Mesothelial cell of epicardium (in vitro differentiated cells): Measurements from ENCODE around the gene FLT4. TPM values are rescaled to one million over a fixed set of nuclear protein-coding genes. Genes with fewer than 3 reads are reported as not detected.

Experiments
- DNase-seq, 2 experiments: peaks; one replicate each; pipeline ENCODE4 v3.0.0; 2021; ENCODE audit warnings: low spot score in 2 of 2; ENCODE audit not compliant: unreplicated experiment in 2 of 2
- H3K27ac Mint-ChIP-seq: 2 replicates; pipeline ENCODE4 v1.8.0; 2021; ENCODE audit warnings: mixed read lengths
- H3K27me3 Mint-ChIP-seq: 2 replicates; pipeline ENCODE4 v1.8.0; 2021; ENCODE audit warnings: low read depth, mixed read lengths
- H3K36me3 Mint-ChIP-seq: 2 replicates; pipeline ENCODE4 v1.8.0; 2021; ENCODE audit warnings: mixed read lengths
- H3K4me1 Mint-ChIP-seq: 2 replicates; pipeline ENCODE4 v1.8.0; 2021; ENCODE audit warnings: mixed read lengths
- H3K4me3 Mint-ChIP-seq: 2 replicates; pipeline ENCODE4 v1.8.0; 2021; ENCODE audit warnings: mild to moderate bottlenecking, moderate library complexity, mixed read lengths
- H3K9me3 Mint-ChIP-seq: 2 replicates; pipeline ENCODE4 v1.8.0; 2021; ENCODE audit warnings: mixed read lengths
- total RNA-seq: library from RNA; stranded (reverse); gene quantifications from 3 replicates; pipeline ENCODE4 v1.2.1, GENCODE V29; 2021
- TF ChIP-seq, protein P1 (sequence below): fragments of 200-600 bp; sonication (generic); IDR thresholded peaks from one replicate; pipeline ENCODE4 v1.5.0; 2021; ENCODE audit warnings: antibody characterized with exemption; ENCODE audit not compliant: unreplicated experiment

FLT4 gene
- total RNA-seq, 1 donor from 2014 or later, result 1.8 TPM

DNA sequence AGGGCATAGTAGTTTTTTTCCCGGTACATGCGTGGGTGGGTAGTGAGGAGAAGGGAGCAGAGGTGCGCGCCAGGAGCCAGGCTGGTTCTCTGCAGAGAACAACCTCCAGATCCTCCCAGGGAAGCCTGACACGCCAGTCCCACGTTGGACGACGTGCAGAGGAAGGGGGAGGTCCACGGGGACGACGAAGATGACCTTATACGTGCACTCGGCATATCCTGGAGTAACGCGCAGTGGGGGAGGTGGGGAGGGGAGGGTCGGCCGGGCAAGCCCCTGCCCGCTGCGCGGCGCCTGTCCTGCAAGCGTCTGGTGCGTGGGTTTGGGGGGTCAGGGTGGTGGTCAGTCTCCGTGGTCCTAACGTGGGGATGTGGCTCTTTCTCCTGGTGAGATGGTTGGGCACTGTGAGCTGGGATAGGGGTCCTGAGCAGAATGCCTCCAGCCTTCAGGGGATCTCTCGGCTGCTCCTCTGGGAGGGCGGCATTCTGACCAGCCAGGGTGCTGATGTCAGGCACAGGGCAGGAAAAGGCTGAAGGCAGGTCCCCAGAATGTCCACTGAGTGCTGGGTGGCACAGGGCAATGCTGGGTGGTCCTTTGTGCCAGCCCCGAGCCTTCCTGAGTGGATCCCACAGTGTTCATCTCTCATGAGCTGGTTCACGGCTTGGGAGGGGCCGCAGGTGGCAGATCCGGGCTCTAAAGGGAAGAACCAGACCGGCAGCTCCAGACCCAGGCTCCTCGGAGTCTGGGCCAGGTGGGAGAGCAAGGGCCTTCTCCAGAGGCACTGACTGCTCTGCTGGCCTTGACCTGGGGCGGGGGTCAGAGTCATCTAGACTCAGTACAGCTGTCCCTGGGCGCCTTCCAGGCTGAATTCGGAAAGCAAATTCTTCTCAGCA is 47.6 kb downstream of the FLT4 start:
- Mint-ChIP-seq H3K4me3 (no peak overlapping the region), H3K4me1 (no peaks in the 10 kb centered on the region), H3K27me3 (peaks cover 8% of the 10 kb centered on the region)

DNA sequence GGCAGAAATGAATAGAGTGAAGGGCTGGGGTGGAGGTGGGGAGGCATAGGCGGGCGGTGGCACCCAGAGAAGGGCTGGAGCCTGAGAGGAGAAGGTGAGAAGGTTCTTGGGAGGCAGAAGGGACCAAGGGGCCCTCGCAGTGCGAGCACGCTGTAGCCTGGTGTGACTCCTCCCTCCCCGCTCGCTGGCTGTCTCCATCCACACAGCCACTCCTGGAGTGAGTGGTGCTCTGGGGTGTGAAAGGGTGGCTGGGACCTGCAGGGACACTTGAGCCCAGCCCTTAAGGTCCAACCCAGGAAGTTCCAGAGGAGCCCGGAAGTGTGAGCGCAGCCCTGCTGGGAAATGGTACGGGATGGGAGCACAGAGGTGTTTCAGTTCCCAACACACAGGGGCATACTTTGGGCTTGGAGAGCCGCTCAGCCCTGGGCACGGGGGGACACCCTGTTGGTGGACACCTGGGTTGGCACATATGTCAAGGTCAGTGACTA is 48.8 kb downstream of the FLT4 start:
- H3K27me3 Mint-ChIP-seq, result peaks cover 8% of the 10 kb centered on the region
- H3K27ac Mint-ChIP-seq, result no peak overlapping the region
- no peak overlapping the region for H3K4me3 Mint-ChIP-seq
- H3K36me3 Mint-ChIP-seq, result no peaks in the 10 kb centered on the region
- TF ChIP-seq, protein P1, sequence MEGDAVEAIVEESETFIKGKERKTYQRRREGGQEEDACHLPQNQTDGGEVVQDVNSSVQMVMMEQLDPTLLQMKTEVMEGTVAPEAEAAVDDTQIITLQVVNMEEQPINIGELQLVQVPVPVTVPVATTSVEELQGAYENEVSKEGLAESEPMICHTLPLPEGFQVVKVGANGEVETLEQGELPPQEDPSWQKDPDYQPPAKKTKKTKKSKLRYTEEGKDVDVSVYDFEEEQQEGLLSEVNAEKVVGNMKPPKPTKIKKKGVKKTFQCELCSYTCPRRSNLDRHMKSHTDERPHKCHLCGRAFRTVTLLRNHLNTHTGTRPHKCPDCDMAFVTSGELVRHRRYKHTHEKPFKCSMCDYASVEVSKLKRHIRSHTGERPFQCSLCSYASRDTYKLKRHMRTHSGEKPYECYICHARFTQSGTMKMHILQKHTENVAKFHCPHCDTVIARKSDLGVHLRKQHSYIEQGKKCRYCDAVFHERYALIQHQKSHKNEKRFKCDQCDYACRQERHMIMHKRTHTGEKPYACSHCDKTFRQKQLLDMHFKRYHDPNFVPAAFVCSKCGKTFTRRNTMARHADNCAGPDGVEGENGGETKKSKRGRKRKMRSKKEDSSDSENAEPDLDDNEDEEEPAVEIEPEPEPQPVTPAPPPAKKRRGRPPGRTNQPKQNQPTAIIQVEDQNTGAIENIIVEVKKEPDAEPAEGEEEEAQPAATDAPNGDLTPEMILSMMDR, result no peak
- no peaks in the 10 kb centered on the region for H3K4me1 Mint-ChIP-seq
- DNase-seq, result peak in 1 of 2 experiments; percentile 16
- H3K9me3 Mint-ChIP-seq, result no peaks in the 10 kb centered on the region

More for the DNA sequence above, 47.6 kb downstream of the FLT4 start:
- DNase-seq, result no peak
- Mint-ChIP-seq H3K27ac (no peak overlapping the region), H3K36me3 (no peaks in the 10 kb centered on the region), H3K9me3 (no peaks in the 10 kb centered on the region)
- TF ChIP-seq, protein P1, result no peak

DNA sequence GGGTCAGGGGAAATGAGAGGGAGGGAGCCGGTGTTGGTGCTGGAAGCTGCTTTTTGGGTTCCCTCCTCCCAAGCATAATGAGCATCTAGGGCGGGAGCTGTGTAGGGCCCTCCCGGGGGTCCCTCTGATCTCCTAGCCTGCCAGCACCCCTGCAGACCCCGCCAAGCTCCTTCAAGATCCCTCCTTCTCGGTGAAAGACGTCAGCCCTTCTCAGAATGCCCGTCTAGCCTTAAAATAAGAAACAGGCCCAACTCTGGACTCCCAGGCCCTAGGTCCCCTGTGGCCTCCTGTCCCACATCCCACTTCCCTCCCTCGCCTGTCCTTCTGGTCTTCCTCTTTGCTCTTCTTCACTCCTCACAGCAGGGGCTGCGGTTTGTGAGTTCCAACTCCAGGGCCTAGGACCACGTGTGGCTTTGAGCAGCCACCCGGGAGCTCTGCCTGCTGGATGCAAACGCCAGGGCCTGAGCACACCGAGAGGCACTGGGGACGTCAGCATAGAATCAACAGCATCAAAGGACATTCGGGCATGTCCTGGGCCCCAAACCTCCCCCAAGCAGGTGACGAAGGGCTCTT is 49.3 kb downstream of the FLT4 start:
- no peak for DNase-seq
- Mint-ChIP-seq H3K4me1 (no peaks in the 10 kb centered on the region), H3K27ac (no peak overlapping the region)

DNA sequence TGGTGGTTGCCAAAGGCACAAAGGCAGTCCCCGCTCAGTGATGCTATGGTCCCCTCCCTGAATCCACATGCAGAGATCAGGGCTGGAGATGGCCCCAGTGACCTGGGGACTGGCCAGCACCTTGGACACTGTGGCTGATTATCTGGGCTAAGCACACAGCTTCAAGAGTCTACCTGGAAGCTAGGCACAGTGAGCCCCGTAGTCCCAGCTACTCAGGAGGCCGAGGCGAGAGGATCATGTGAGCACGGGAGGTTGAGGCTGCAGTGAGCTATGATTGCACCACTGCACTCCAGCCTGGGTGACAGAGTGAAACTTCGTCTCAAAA is 49.8 kb downstream of the FLT4 start:
- H3K27ac Mint-ChIP-seq, result no peak overlapping the region
- TF ChIP-seq, protein P1, result no peak
- H3K4me1 Mint-ChIP-seq, result no peaks in the 10 kb centered on the region
- no peaks in the 10 kb centered on the region for H3K9me3 Mint-ChIP-seq
- DNase-seq, result no peak
- H3K27me3 Mint-ChIP-seq, result peaks cover 7% of the 10 kb centered on the region
- H3K36me3 Mint-ChIP-seq, result no peaks in the 10 kb centered on the region
- H3K4me3 Mint-ChIP-seq, result no peak overlapping the region

More for the DNA sequence above, 49.3 kb downstream of the FLT4 start:
- TF ChIP-seq, protein P1, result no peak
- no peaks in the 10 kb centered on the region for H3K9me3 Mint-ChIP-seq
- H3K36me3 Mint-ChIP-seq, result no peaks in the 10 kb centered on the region
- H3K27me3 Mint-ChIP-seq, result peaks cover 6% of the 10 kb centered on the region
- no peak overlapping the region for H3K4me3 Mint-ChIP-seq

DNA sequence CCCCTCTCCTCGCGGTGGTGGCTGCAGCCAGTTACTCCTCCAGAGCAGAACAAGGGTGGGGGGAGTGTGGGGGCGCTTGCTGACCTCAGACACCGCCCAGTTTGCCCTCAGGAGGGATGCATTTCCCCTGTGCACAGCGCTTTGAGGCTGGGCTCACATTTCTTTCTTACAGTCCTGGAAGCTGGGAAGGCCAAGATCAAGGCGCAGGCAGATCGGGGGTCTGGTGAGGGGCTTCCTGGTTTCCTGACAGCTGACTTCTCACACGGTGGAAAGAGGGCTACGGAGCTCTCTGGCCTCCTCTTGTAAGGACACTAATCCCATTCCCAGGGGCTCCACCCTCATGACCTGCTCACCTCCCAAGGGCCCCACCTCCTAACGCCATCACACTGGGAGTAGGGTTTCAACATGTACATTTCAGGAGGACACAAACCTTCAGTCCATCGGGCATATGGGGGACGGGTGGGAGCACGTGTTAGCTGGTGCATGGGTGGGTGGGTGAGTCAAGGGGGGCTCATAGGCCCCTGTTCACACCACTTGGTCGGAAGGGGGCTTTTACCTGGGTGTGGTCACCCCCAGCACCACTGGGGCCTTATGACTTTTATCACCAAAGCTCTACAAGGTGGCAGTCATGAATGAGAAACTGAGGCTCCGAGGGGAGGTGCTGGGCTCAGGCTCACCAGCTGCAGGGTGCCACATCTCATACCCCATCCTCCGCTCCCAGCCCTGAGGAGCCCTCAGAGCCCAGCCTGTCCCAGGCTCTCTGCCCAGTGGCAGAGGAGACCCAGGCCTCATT is 50.4 kb downstream of the FLT4 start:
- DNase-seq, result no peak
- no peaks in the 10 kb centered on the region for H3K4me1 Mint-ChIP-seq
- no peaks in the 10 kb centered on the region for H3K9me3 Mint-ChIP-seq
- H3K36me3 Mint-ChIP-seq, result no peaks in the 10 kb centered on the region
- no peak overlapping the region for H3K27ac Mint-ChIP-seq
- peaks cover 7% of the 10 kb centered on the region for H3K27me3 Mint-ChIP-seq
- TF ChIP-seq, protein P1, result no peak
- no peak overlapping the region for H3K4me3 Mint-ChIP-seq
